Endothelial cell of umbilical vein (primary cell): ENCODE data around the gene LAMB1. TPM values are rescaled to one million over a fixed set of nuclear protein-coding genes. Genes with fewer than 3 reads are reported as not detected.
"Not testable (repeated sequence)": the region's sequence is repeated elsewhere in the genome, so short reads cannot be mapped to it uniquely, and the experiment has no call there.

Source experiments
- BruUV-seq: library from RNA; stranded (reverse); fragments of 400-500 nt; replicated peaks from 2 replicates; lab custom pipeline; 2021; lab: Mats Ljungman, UMichigan
- CTCF ChIA-PET: fragments of 300-600, 350-600 bp; sonication (Branson Sonifier 250); formaldehyde crosslinking; loops from one replicate; lab custom pipeline; 2021; ENCODE audit warnings: antibody characterized with exemption, inconsistent platforms; lab: Charles Lee
- POLR2A ChIA-PET: fragments of 300-600, 350-600 bp; sonication (Branson Sonifier 250); formaldehyde crosslinking; loops from one replicate; lab custom pipeline; 2021; ENCODE audit warnings: antibody characterized with exemption, inconsistent platforms; lab: Charles Lee
- DNase-seq: peaks from one replicate; pipeline ENCODE4 v3.0.0-alpha.2; 2011; ENCODE audit warnings: low read depth, low spot score
- FAIRE-seq: peaks from 2 replicates; lab custom pipeline; 2011; peaks lifted over from hg19 to GRCh38; lab: Jason Lieb, UNC
- H2AFZ ChIP-seq: 2 replicates; pipeline ENCODE4 v1.6.0; 2012; ENCODE audit warnings: low read depth, low read length, control low read depth, inconsistent platforms
- H3K27ac ChIP-seq: 2 replicates; pipeline ENCODE4 v1.5.1; 2011; ENCODE audit warnings: low read depth, mild to moderate bottlenecking, control low read depth, low read length, moderate library complexity; ENCODE audit not compliant: insufficient read depth
- H3K27me3 ChIP-seq, 2 experiments: 2 replicates each; pipeline versions ENCODE4 v1.6.0 to v1.6.1; 2011; ENCODE audit warnings: low read length in 2 of 2, mixed read lengths in 1 of 2; ENCODE audit not compliant: control insufficient read depth in 2 of 2, insufficient read depth in 2 of 2
- H3K36me3 ChIP-seq, 2 experiments: 2 replicates in 1 of 2; 3 replicates in 1 of 2; pipeline ENCODE4 v1.5.1; 2011; ENCODE audit warnings: low read length in 2 of 2, mild to moderate bottlenecking in 1 of 2, moderate library complexity in 1 of 2; ENCODE audit not compliant: control insufficient read depth in 2 of 2, insufficient read depth in 2 of 2; ENCODE audit errors: extremely low read depth in 1 of 2
- H3K4me1 ChIP-seq: 3 replicates; pipeline ENCODE4 v1.5.1; 2011; ENCODE audit warnings: mild to moderate bottlenecking, low read length; ENCODE audit not compliant: control insufficient read depth, insufficient read depth; ENCODE audit errors: extremely low read depth
- H3K4me2 ChIP-seq: 2 replicates; pipeline ENCODE4 v1.6.1; 2011; ENCODE audit warnings: low read length, control low read depth, mixed read lengths; ENCODE audit not compliant: insufficient read depth
- H3K4me3 ChIP-seq, 3 experiments: fragments of 200-600 bp in 1 of 3; sonication (generic), shearing (Covaris generic) in 1 of 3; replicated peaks in 1 of 3; 2 replicates each; pipeline ENCODE4 v1.5.1; 2011 to 2016; ENCODE audit warnings: control low read depth in 3 of 3, low read length in 3 of 3, mild to moderate bottlenecking in 2 of 3, inconsistent platforms in 1 of 3, low read depth in 1 of 3, moderate library complexity in 1 of 3; ENCODE audit not compliant: insufficient read depth in 1 of 3
- H3K79me2 ChIP-seq: 2 replicates; pipeline ENCODE4 v1.6.0; 2012; ENCODE audit warnings: low read length, inconsistent platforms; ENCODE audit not compliant: control insufficient read depth, insufficient read depth
- H3K9ac ChIP-seq: replicated peaks from 2 replicates; pipeline ENCODE3; 2011; ENCODE audit warnings: low read length, control low read depth; ENCODE audit not compliant: insufficient read depth; ENCODE audit errors: extremely low read depth
- H3K9me1 ChIP-seq: replicated peaks from 3 replicates; pipeline ENCODE4 v1.6.0; 2011; ENCODE audit warnings: mild to moderate bottlenecking, low read length; ENCODE audit not compliant: control insufficient read depth, insufficient read depth; ENCODE audit errors: extremely low read depth
- H3K9me3 ChIP-seq: replicated peaks from 2 replicates; pipeline ENCODE4 v1.5.1; 2012; ENCODE audit warnings: low read length, inconsistent platforms; ENCODE audit not compliant: control insufficient read depth, insufficient read depth
- H4K20me1 ChIP-seq: replicated peaks from 2 replicates; pipeline ENCODE3; 2011; ENCODE audit warnings: mild to moderate bottlenecking, low read length; ENCODE audit not compliant: control insufficient read depth, insufficient read depth; ENCODE audit errors: extremely low read depth
- CTCF ChIP-seq, 2 donors: IDR thresholded peaks; 1 replicate in 1 of 2; 2 replicates in 1 of 2; pipeline ENCODE4 v1.5.1; 2011; ENCODE audit warnings: low read length in 2 of 2, mild to moderate bottlenecking in 2 of 2, moderate library complexity in 2 of 2, control low read depth in 1 of 2, inconsistent platforms in 1 of 2, low read depth in 1 of 2; ENCODE audit not compliant: insufficient read depth in 1 of 2; ENCODE audit errors: extremely low read depth in 1 of 2
- EZH2 ChIP-seq: IDR thresholded peaks from 2 replicates; pipeline ENCODE4 v1.6.1; 2012; ENCODE audit warnings: borderline replicate concordance, low read depth, mild to moderate bottlenecking, moderate library complexity, low read length, inconsistent platforms; ENCODE audit not compliant: severe bottlenecking
- FOS ChIP-seq: IDR thresholded peaks from 2 replicates; pipeline ENCODE4 v1.6.1; 2011; ENCODE audit warnings: mild to moderate bottlenecking, low read length, moderate library complexity, borderline replicate concordance; ENCODE audit not compliant: insufficient read depth
- GATA2 ChIP-seq: IDR thresholded peaks from 2 replicates; pipeline ENCODE4 v1.7.0; 2011; ENCODE audit warnings: low read depth, mild to moderate bottlenecking, moderate library complexity, mixed read lengths, low read length; ENCODE audit not compliant: insufficient read length, insufficient read depth
- MAX ChIP-seq: IDR thresholded peaks from 2 replicates; pipeline ENCODE4 v1.6.1; 2011; ENCODE audit not compliant: insufficient read depth, insufficient read length
- POLR2A ChIP-seq: IDR thresholded peaks from 2 replicates; pipeline ENCODE4 v1.6.1; 2012; ENCODE audit warnings: low read depth, mild to moderate bottlenecking, control low read depth, low read length
- dilution Hi-C: fragments of 300-500 bp; cut with MboI; formaldehyde crosslinking; loops from one replicate; pipeline ENCODE4 v1.15.0; 2019; ENCODE audit warnings: low sequenced_read_pairs; ENCODE audit not compliant: extremely low pct_ligation_motif_present
- intact Hi-C: fragments of 100-400 bp; cut with micrococcal nuclease; formaldehyde crosslinking; loops from one replicate; pipeline ENCODE4 v1.10.0; 2022
- polyA plus RNA-seq, 4 experiments: library from polyadenylated mRNA; depleted of rRNA in 3 of 4; stranded (reverse) in 3 of 4; unstranded in 1 of 4; fragments of >200 nt; gene quantifications; 2 replicates each; pipeline versions ENCODE4 v1.2.1 to v1.2.3, GENCODE V29; 2011 to 2012; ENCODE audit warnings: missing spikeins in 1 of 4
- total RNA-seq: library from RNA; stranded (reverse); gene quantifications from 2 replicates; pipeline ENCODE4 v1.2.3, GENCODE V29; 2021

The LAMB1 gene
- total and polyA plus RNA-seq, 2 donors (not counting 3 experiments of a cell fraction or from before 2014, with no cell fraction given): 588 to 703 TPM

- no peak overlapping the region for H3K4me3 ChIP-seq
- FAIRE-seq (no peak), DNase-seq (no peak)
- H3K4me2 ChIP-seq: no peak overlapping the region
- no peaks in the 10 kb centered on the region for H3K27me3 ChIP-seq
- no peaks in the 10 kb centered on the region for H3K9me3 ChIP-seq
- CTCF ChIA-PET: no interaction called here
- intact Hi-C loops (no loop called here), dilution Hi-C loops (no loop called here)
- peaks cover 63 to 71% of the 10 kb centered on the region in 2 experiments for H3K36me3 ChIP-seq
- no TSS peak for BruUV-seq
- TF ChIP-seq CTCF (IDR thresholded peaks at IDR 0.05; ENCODE audit: extremely low read depth in 1 of 2, insufficient read depth in 1 of 2, low read depth in 1 of 2, low read length in 2 of 2) (no peak), MAX (no peak), FOS (no peak), POLR2A (no peak), EZH2 (no peak), GATA2 (no peak)
- POLR2A ChIA-PET: no interaction called here
- H3K9ac ChIP-seq: no peak overlapping the region
- no peak overlapping the region for H3K27ac ChIP-seq
- H2AFZ ChIP-seq: no peak overlapping the region
- peaks cover 36% of the 10 kb centered on the region for H3K79me2 ChIP-seq
- peaks cover 16% of the 10 kb centered on the region for H3K4me1 ChIP-seq
- no peaks in the 10 kb centered on the region for H3K9me1 ChIP-seq
- H4K20me1 ChIP-seq: no peaks in the 10 kb centered on the region
These were observed 45.5 kb downstream of the LAMB1 start for GRCh38 chr7:107957436-107957835.

GRCh38 chr7:107956950-107957349 lies 46.0 kb downstream of the LAMB1 start:
- H3K27ac ChIP-seq, H3K4me2 ChIP-seq, H3K27me3 ChIP-seq, H2AFZ ChIP-seq, H3K9me3 ChIP-seq, H3K9ac ChIP-seq, DNase-seq, intact Hi-C loops, CTCF ChIA-PET, H3K9me1 ChIP-seq, POLR2A ChIA-PET, H3K4me3 ChIP-seq, H4K20me1 ChIP-seq, FAIRE-seq, BruUV-seq, dilution Hi-C loops: not testable (repeated sequence)
- Histone ChIP-seq H3K36me3 (peaks cover 62 to 73% of the 10 kb centered on the region in 2 experiments), H3K4me1 (peaks cover 21% of the 10 kb centered on the region), H3K79me2 (peaks cover 36% of the 10 kb centered on the region)
